ENCODE data around the gene IFFO2.

Gene IFFO2

GRCh38 chr1:18861082-18861481 lies 95.4 kb downstream of the IFFO2 start:
- no peak for TF ChIP-seq CTCF (IDR thresholded peaks at IDR 0.05; ENCODE audit: unreplicated experiment in 3 of 3)
- no peaks in the 10 kb centered on the region for H3K9me3 Mint-ChIP-seq
- no peak overlapping the region for H3K27ac Mint-ChIP-seq
- H3K27me3 Mint-ChIP-seq (ENCODE audit: low read depth), result peaks cover 21% of the 10 kb centered on the region
- H3K4me1 Mint-ChIP-seq, result no peaks in the 10 kb centered on the region
- H3K4me3 Mint-ChIP-seq, result no peak overlapping the region
- no peaks in the 10 kb centered on the region for H3K36me3 Mint-ChIP-seq (ENCODE audit: low read depth)

- Mint-ChIP-seq H3K27me3 (ENCODE audit: low read depth) (peaks cover 20% of the 10 kb centered on the region), H3K27ac (no peak within 1 kb of the TSS), H3K36me3 (ENCODE audit: low read depth) (no peaks in the 10 kb centered on the region), H3K4me3 (no peak within 1 kb of the TSS), H3K4me1 (peaks cover 9% of the 10 kb centered on the region), H3K9me3 (no peaks in the 10 kb centered on the region)
- no peak for TF ChIP-seq CTCF (IDR thresholded peaks at IDR 0.05; ENCODE audit: unreplicated experiment in 3 of 3)
Observed at GRCh38 chr1:18859560-18859959, 96.9 kb downstream of the IFFO2 start, which contains the start of gene TAS1R2. Gene TAS1R2 (minus strand): TSS chr1:18859660. CDS start chr1:18859660, 0 bp downstream.

GRCh38 chr1:18858070-18858688 lies 98.3 kb downstream of the IFFO2 start:
- Mint-ChIP-seq H3K4me1 (peaks cover 9% of the 10 kb centered on the region), H3K36me3 (ENCODE audit: low read depth) (no peaks in the 10 kb centered on the region), H3K27ac (no peak overlapping the region), H3K9me3 (no peaks in the 10 kb centered on the region), H3K27me3 (ENCODE audit: low read depth) (peaks cover 18% of the 10 kb centered on the region), H3K4me3 (no peak overlapping the region)
- TF ChIP-seq CTCF (IDR thresholded peaks at IDR 0.05; ENCODE audit: unreplicated experiment in 3 of 3), result no peak

- no peak overlapping the region for H3K27ac Mint-ChIP-seq
- H3K27me3 Mint-ChIP-seq (ENCODE audit: low read depth), result peaks cover 12% of the 10 kb centered on the region
- H3K36me3 Mint-ChIP-seq (ENCODE audit: low read depth), result no peaks in the 10 kb centered on the region
- TF ChIP-seq CTCF (IDR thresholded peaks at IDR 0.05; ENCODE audit: unreplicated experiment in 3 of 3), result no peak
- H3K9me3 Mint-ChIP-seq, result no peaks in the 10 kb centered on the region
- no peak overlapping the region for H3K4me3 Mint-ChIP-seq
- H3K4me1 Mint-ChIP-seq, result peaks cover 9% of the 10 kb centered on the region
Observed at GRCh38 chr1:18856435-18856834, 100.0 kb downstream of the IFFO2 start.

- no peak overlapping the region for H3K4me3 Mint-ChIP-seq
- peak overlapping the region in 2 of 3 experiments; percentile 14 to 21 for H3K27ac Mint-ChIP-seq
- H3K27me3 Mint-ChIP-seq (ENCODE audit: low read depth), result peaks cover 12% of the 10 kb centered on the region
- TF ChIP-seq CTCF (IDR thresholded peaks at IDR 0.05; ENCODE audit: unreplicated experiment in 3 of 3), result no peak
- no peaks in the 10 kb centered on the region for H3K36me3 Mint-ChIP-seq (ENCODE audit: low read depth)
- H3K9me3 Mint-ChIP-seq, result no peaks in the 10 kb centered on the region
- peaks cover 9% of the 10 kb centered on the region for H3K4me1 Mint-ChIP-seq
Observed at GRCh38 chr1:18855573-18855972, 100.9 kb downstream of the IFFO2 start.

GRCh38 chr1:18854331-18855025 lies 102.0 kb downstream of the IFFO2 start:
- TF ChIP-seq CTCF (IDR thresholded peaks at IDR 0.05; ENCODE audit: unreplicated experiment in 3 of 3), result no peak
- Mint-ChIP-seq H3K27me3 (ENCODE audit: low read depth) (peaks cover 14% of the 10 kb centered on the region), H3K4me1 (peaks cover 14% of the 10 kb centered on the region), H3K36me3 (ENCODE audit: low read depth) (no peaks in the 10 kb centered on the region), H3K9me3 (no peaks in the 10 kb centered on the region), H3K4me3 (no peak overlapping the region), H3K27ac (no peak overlapping the region)
